DOHH2 (cell line): ENCODE data around the gene RASSF7.

Experiments
- CTCF ChIP-seq: fragments of 200-600 bp; sonication (generic); IDR thresholded peaks from one replicate; pipeline ENCODE4 v1.5.1; 2014; ENCODE audit warnings: antibody characterized with exemption, mild to moderate bottlenecking, low read depth, low read length; ENCODE audit not compliant: poor library complexity, severe bottlenecking
- EZH2phosphoT487 ChIP-seq: fragments of 200-600 bp; sonication (generic); IDR thresholded peaks from 2 replicates; pipeline ENCODE4 v1.6.1; 2017; ENCODE audit warnings: borderline replicate concordance, mild to moderate bottlenecking, antibody characterized with exemption, low read length, moderate library complexity, mixed read lengths

- no peak for TF ChIP-seq CTCF
- TF ChIP-seq EZH2phosphoT487 = no peak
These were observed 14.7 kb downstream of the RASSF7 start for GRCh38 chr11:575313-575995.
